ENCODE results near the gene OTUD5. TPM values are rescaled to one million over a fixed set of nuclear protein-coding genes. Genes with fewer than 3 reads are reported as not detected.

The OTUD5 gene
- total RNA-seq, 1 donor, result 26.0 TPM

DNA sequence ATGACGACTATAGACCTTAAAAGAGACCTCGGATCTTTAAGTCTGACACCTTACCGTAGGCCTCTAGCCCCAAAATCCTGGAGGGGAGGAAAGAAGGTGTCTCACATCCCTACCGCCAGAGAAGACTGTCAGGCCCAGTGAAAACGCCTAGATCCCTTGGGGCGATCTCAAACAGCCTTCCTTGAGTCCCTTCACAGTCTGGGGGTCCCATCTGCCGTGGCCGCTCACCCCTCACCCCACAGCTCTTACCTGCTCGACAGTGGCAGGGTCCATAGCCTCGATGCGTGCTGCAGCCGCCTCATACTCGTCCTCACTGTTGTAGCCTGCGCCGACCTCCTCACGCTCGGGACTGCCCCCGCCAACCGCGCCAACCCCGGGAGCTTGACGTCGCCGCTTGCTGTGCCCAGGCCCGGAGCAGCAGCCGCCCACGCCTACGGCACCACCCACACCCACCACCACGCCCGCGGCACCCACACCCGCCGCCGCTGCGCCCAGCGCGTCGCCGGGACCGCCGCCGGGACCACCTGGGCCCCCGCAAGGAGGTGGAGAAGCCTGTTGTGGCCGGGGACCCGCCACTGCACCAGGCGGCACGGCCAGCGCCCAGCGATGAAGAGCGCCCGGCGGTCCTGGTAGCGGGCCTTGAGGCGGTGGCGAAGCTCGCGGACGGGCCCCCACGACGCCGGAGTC is 536 bp downstream of the OTUD5 start:
- TF ChIP-seq, protein P1, sequence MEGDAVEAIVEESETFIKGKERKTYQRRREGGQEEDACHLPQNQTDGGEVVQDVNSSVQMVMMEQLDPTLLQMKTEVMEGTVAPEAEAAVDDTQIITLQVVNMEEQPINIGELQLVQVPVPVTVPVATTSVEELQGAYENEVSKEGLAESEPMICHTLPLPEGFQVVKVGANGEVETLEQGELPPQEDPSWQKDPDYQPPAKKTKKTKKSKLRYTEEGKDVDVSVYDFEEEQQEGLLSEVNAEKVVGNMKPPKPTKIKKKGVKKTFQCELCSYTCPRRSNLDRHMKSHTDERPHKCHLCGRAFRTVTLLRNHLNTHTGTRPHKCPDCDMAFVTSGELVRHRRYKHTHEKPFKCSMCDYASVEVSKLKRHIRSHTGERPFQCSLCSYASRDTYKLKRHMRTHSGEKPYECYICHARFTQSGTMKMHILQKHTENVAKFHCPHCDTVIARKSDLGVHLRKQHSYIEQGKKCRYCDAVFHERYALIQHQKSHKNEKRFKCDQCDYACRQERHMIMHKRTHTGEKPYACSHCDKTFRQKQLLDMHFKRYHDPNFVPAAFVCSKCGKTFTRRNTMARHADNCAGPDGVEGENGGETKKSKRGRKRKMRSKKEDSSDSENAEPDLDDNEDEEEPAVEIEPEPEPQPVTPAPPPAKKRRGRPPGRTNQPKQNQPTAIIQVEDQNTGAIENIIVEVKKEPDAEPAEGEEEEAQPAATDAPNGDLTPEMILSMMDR (IDR thresholded peaks at IDR 0.05; ENCODE audit: insufficient read depth, low read length), result no peak
- no peak for DNase-seq (ENCODE audit: low read depth)
- H3K4me3 ChIP-seq (ENCODE audit: low read depth, low read length), result peak overlapping the region; percentile 76

DNA sequence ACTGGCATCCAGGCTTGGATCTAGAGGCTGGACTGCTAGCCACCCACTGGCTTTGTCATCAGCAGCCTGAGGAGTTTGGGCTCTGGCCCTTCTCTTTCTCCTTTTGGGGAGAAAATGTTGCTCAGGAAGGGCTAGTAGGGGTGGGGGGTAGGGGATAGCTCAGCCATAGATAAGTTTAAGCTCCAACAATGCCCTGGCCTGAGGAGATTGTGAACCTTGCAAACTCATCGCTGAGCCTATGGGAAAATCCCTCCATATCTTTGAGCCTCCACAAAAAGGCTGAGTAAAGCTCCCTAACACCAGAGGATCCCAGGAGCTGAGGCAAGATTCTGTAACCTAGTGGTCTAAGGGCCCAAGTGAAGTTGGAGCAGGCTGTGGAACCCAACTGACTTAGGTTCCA is 8.8 kb downstream of the OTUD5 start:
- TF ChIP-seq, protein P1 (IDR thresholded peaks at IDR 0.05; ENCODE audit: insufficient read depth, low read length), result no peak
- H3K4me3 ChIP-seq (ENCODE audit: low read depth, low read length), result no peak overlapping the region
- no peak for DNase-seq (ENCODE audit: low read depth)

DNA sequence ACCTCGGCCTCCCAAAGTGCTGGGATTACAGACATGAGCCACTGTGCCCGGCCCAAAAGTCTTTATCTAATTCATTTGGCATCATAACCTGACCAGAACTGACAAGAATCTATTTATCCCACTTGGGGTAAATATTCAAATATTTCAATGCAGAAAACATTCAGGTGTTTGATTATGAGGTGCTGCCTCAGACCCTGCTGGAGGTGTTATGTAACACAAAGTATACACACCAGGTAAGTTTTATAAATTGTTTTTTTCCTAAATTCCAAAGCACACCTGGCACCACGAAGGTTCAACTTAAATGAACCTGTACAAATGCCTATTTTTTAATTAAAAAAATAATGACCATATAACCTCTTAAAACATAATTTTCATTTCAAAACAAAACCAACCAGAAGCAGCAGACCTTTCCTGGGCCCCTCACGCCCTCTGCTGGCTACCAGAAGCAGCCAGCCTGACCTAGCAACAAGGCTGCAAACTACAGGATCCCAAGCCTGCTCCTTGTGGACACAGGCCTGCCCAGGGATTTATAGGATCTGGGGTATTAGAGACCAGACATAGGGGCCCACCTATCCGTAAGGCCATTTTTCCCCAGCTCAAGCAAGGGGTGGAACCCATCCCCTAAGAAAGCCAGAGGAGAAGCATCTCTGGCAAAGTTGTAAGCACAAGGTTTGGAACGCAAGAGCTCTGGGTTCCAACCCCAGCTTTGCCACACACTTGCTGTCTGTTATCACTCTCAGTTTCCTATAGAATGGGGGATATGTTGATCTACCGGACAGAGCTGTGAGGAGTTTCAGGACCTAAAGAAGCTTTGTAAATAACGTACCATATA is 11.7 kb downstream of the OTUD5 start:
- no peak overlapping the region for H3K4me3 ChIP-seq (ENCODE audit: low read depth, low read length)
- peak; percentile 50 for DNase-seq (ENCODE audit: low read depth)
- TF ChIP-seq, protein P1 (IDR thresholded peaks at IDR 0.05; ENCODE audit: insufficient read depth, low read length), result peak; percentile 83

DNA sequence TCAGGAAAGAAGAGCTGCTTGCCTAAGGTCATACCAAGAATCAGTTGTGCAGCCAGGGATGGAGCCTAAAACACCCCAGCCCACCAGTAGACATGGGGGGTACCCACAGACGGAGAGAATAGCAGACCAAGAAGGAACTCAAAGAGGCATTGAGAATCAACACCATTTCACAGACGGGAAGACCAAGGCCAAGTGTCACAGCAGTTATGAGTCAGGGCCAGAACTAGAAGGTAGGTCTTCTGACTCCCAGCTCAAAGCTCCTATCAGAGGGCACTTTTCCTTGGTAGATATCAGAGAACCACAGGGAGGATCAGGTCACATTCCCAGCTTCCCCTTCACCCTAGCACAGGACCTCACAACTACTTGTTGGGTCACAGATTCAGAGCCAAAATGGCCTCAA is 14.5 kb downstream of the OTUD5 start:
- TF ChIP-seq, protein P1 (IDR thresholded peaks at IDR 0.05; ENCODE audit: insufficient read depth, low read length), result no peak
- no peak overlapping the region for H3K4me3 ChIP-seq (ENCODE audit: low read depth, low read length)
- no peak for DNase-seq (ENCODE audit: low read depth)

DNA sequence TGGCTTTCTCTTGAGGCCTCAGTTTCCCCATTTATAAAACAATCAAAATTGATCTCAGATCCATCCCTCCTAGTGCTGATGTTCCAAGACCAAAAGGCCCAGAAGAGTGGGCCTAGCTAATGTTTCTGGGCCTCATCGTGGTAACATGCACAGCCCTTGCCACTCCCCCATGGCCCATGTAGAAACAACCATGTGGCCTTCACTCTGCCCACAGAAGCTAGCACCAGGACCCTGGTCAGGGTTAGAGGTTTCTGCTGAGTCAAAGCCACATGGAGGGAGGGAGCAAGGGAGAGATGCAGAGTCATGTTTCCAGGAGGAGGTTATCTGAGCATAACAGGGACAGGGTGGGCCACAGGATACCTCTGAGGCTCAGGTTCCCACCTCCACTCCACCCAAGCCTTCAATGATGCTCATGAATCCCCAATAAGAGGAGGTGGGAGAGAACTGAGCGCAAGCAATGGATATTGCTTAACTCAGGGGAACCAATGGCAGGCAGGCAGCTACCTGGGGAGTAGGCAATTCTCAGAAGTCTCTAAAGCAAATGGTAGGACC is 16.9 kb downstream of the OTUD5 start:
- no peak for DNase-seq (ENCODE audit: low read depth)
- no peak overlapping the region for H3K4me3 ChIP-seq (ENCODE audit: low read depth, low read length)
- TF ChIP-seq, protein P1 (IDR thresholded peaks at IDR 0.05; ENCODE audit: insufficient read depth, low read length), result no peak

DNA sequence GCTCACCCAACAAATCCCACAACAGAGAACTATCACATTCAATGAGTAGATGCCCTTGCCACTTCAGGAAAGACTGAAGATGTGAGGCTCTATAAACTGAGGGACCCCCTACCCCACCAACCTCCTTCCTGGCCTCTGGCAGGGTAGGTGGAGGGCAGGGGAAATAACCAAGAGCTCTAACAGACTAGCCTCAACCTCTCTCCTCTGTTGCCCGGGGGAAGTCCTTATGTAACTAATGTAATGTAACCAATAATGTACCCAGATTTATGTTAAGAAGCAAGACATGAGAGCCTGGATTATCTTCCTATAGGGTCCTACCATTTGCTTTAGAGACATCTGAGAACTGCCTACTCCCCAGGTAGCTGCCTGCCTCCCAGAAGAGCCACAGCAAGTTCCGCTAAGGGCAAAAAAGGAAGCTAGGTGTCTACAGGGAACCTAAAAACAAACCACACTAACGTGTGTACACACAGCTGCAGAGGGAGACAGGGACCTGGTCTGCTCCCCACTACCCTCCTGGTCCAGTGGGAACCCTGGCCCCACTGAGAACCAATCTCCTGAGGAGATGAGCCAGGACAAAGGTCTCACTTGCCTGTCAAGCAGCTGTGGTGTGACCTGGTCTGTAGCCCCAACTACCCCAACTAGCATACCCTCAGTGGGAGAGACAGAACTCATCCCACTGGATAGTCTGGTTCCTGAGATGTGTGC is 17.7 kb downstream of the OTUD5 start:
- no peak for DNase-seq (ENCODE audit: low read depth)
- TF ChIP-seq, protein P1 (IDR thresholded peaks at IDR 0.05; ENCODE audit: insufficient read depth, low read length), result no peak
- no peak overlapping the region for H3K4me3 ChIP-seq (ENCODE audit: low read depth, low read length)
